ENCODE measurements around the gene TNFRSF14.

TNFRSF14 gene

DNA sequence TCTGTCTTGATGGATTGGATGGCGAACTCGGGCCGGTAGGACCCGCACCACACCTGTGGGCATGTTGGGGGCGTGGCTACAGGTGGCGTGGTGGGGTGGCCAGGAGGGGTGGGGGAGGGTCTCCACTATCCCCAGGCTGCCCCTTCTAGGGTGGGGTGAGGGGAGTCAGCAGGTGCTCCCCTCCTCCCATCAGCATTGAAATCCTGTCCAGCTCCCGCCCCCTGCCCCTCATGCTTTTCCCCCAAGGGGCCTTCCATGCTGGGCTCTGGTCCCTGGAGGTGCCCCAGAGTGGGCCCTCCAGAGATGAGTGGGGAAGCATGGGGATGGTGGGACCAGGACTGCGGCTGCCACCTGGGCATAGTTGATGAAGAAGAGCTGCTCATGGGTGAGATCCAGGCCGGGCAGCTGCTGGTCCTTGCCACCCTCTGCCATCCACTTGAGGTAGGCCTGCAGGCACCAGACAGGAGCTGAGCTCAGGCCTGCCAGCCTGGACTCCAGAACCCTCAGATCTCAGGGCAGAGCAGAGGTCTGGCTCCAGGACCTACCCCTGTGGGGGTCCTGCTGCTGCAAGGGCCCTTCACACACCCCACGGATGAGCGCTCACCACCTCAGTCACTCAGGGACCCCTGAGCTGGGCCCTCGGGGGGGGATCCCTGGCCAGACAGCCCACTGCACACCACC lies 35.5 kb downstream of the TNFRSF14 start:
- H3K27ac ChIP-seq = no peak overlapping the region
- TF ChIP-seq, protein P1, sequence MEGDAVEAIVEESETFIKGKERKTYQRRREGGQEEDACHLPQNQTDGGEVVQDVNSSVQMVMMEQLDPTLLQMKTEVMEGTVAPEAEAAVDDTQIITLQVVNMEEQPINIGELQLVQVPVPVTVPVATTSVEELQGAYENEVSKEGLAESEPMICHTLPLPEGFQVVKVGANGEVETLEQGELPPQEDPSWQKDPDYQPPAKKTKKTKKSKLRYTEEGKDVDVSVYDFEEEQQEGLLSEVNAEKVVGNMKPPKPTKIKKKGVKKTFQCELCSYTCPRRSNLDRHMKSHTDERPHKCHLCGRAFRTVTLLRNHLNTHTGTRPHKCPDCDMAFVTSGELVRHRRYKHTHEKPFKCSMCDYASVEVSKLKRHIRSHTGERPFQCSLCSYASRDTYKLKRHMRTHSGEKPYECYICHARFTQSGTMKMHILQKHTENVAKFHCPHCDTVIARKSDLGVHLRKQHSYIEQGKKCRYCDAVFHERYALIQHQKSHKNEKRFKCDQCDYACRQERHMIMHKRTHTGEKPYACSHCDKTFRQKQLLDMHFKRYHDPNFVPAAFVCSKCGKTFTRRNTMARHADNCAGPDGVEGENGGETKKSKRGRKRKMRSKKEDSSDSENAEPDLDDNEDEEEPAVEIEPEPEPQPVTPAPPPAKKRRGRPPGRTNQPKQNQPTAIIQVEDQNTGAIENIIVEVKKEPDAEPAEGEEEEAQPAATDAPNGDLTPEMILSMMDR (conservative IDR thresholded peaks at IDR 0.05) = no peak

DNA sequence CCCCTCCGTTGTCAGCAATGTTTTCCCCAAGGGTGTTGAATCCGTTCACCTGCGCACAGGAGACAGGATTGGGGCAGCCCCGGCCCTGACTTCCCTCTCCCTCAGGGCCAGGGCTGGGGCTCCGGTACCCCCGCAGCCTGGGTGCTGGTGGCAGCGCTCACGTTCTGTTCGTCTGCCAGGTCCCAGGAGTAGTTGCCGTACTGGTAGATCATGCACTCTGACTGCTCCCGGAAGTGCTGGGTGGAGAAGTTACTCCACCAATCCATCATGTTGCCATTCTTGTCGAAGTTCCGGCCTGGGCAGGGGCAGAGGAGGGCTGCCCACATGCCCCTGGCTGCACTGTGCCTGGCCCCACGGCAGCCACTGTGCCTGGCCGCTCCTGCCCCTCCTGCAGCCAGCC lies 36.5 kb downstream of the TNFRSF14 start:
- TF ChIP-seq, protein P1 (conservative IDR thresholded peaks at IDR 0.05) = no peak
- peak overlapping the region; percentile 52 for H3K27ac ChIP-seq

DNA sequence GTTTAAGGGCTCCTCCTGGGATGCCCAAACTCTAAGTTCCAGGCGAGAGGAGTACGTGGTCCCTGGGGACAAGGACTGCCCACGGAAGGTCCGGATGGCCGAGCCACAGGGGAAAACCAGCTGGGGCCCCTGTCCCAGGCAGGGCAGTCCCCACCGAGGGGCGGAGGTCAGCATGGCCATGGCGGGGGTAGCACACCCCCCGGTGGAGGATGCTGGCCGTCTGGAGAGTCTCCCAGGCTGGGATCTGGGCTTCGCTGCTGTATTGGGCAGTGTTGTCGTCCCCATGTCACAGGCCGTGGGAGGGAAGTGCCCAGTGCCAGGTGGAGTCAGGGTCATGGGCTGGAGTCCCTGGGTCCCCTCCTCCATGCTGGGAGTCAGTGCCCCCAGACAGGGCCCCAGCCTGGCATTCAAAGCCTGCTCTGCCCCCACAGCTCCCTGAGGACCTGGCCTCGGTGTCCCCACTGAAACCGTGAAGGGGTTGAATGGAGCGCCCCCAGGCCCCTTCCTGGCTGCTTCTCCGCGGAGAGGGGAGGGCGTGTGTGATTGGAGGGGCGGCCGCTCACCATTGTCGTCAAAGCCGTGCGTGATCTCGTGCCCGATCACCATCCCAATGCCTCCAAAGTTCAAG lies 37.2 kb downstream of the TNFRSF14 start:
- TF ChIP-seq, protein P1 (conservative IDR thresholded peaks at IDR 0.05) = no peak
- H3K27ac ChIP-seq = peak overlapping the region; percentile 52

DNA sequence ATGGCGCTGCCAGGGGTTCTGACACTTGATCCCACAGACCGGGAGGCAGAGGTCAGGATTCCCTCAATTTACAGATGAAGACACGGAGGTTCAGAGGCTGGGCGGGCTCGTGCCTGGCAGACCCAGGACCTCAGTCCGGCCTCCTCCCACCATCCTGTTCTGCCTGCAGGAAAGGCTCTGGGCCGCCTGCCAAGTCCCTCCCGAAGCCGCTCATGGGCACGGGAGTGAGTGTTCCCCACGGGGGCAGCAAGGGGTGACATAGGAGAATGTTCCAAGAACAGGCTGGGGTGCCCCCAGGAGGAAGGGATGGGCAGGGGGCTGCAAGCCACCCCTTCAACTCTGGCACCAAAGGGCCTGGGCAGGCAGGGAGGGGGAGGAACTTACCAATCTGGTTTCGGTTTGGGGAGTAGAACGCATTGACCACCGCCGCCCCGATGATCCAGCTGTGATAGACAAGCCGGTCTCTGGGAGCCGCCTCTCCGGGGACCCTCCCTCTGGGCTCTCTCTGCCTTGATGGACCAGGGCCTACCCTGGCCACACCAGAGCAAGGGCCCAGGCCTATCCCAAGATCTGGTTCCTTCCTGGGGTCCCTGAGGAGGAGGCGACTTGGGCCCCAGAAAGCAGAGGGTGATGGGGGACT lies 38.0 kb downstream of the TNFRSF14 start:
- peak overlapping the region; percentile 18; the same call in 1 of the 2 replicates for H3K27ac ChIP-seq
- TF ChIP-seq, protein P1 (conservative IDR thresholded peaks at IDR 0.05) = no peak

DNA sequence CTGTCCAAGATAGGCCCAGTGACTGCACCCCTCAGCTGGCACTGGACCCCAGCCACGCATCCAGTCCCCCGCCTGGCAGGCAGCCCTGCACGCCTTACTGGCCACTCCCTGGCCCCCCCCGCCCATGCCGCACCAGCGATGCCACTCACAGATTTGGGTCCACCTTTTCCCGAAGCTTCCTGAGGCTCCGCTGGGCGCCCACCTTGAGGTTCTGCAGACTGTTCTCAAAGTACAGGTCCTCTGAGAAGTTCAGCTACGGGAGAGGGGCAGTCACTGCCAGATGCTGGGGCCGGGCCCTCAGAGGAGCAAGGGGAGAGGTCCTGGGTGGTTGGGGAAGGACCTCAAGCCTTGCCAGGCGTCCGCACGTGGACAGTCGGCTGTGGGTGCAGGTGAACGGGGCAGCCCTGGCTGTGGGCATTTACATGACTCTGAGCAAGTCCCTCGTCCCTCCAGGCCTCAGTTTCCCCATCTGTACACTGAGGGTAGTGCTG lies 38.5 kb downstream of the TNFRSF14 start:
- TF ChIP-seq, protein P1 (conservative IDR thresholded peaks at IDR 0.05) = no peak
- H3K27ac ChIP-seq = no peak overlapping the region

DNA sequence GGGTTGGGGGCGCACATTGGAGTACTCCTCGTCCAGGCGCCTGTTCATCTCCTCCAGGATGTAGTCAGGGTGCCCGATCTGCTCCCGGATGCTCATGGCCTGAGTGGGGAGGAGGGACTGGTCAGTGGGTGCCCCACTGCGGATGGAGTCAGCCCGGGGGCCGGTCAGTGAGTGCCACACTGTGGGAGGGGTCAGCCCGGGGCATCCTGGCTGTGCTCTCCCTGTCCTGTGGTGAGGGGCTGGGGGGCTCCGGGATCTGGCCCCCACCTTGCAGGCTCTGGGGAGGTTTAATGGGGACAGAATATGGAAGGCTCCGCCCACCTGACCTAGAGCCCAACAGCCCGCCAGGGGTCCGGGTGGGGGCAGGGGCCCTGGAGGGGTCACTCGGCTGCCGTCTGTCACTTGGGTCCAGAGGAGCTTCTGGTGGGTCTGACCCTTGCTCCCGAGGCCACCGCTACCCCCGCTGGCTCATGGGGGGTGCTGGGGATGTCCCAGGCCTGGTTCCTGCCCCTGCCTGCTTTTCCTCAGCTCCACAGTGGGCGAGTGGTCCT lies 39.2 kb downstream of the TNFRSF14 start:
- no peak overlapping the region for H3K27ac ChIP-seq
- TF ChIP-seq, protein P1 (conservative IDR thresholded peaks at IDR 0.05) = no peak
